Measurements from ENCODE around the gene TMEM164. TPM values are rescaled to one million over a fixed set of nuclear protein-coding genes. Genes with fewer than 3 reads are reported as not detected.

TMEM164 gene
- total RNA-seq, 1 experiment from 2014 or later: 26.2 TPM

- Mint-ChIP-seq H3K27ac (ENCODE audit: unreplicated experiment) (peak overlapping the region; percentile 39), H3K4me1 (ENCODE audit: low read depth, unreplicated experiment) (no peaks in the 10 kb centered on the region), H3K9me3 (ENCODE audit: unreplicated experiment) (no peaks in the 10 kb centered on the region), H3K36me3 (ENCODE audit: insufficient read depth, unreplicated experiment) (no peaks in the 10 kb centered on the region), H3K27me3 (ENCODE audit: insufficient read depth, unreplicated experiment) (no peaks in the 10 kb centered on the region), H3K4me3 (ENCODE audit: unreplicated experiment) (no peak overlapping the region)
- POLR2A ChIA-PET: no interaction called here
- Histone ChIP-seq H3K27me3 (replicated peaks; ENCODE audit: control insufficient read depth, insufficient read depth, low read length) (no peaks in the 10 kb centered on the region), H3K36me3 (ENCODE audit: control insufficient read depth, insufficient read depth, low read length) (no peaks in the 10 kb centered on the region), H3K4me1 (0 out of 2 replicates have a peak, but pooled peaks cover 6% of the 10 kb centered on the region), H3K9me3 (no peaks in the 10 kb centered on the region), H3K4me3 (ENCODE audit: low read depth, low read length) (no peak overlapping the region)
- CTCF ChIA-PET: no interaction called here
- TF ChIP-seq CTCF (IDR thresholded peaks at IDR 0.05; ENCODE audit: insufficient read depth in 1 of 2, low read depth in 1 of 2, low read length in 1 of 2, severe bottlenecking in 1 of 2, unreplicated experiment in 1 of 2): no peak
- BruUV-seq (replicated peaks): no TSS peak
- intact Hi-C loops (cut with micrococcal nuclease; ENCODE audit: unreplicated experiment): no loop called here
- DNase-seq: no peak
Observed at GRCh38 chrX:110116066-110116980, 113.4 kb downstream of the TMEM164 start.

- CTCF ChIA-PET: no interaction called here
- BruUV-seq (replicated peaks): no TSS peak
Observed at GRCh38 chrX:110118530-110118929, 115.6 kb downstream of the TMEM164 start.

GRCh38 chrX:110119480-110119879 lies 116.6 kb downstream of the TMEM164 start:
- ChIA-PET CTCF (no interaction called here), POLR2A (no interaction called here)
- no peak overlapping the region for H3K27ac Mint-ChIP-seq (ENCODE audit: unreplicated experiment)
- no peak for DNase-seq
- intact Hi-C loops (cut with micrococcal nuclease; ENCODE audit: unreplicated experiment): no loop called here
- Histone ChIP-seq H3K9me3 (no peaks in the 10 kb centered on the region), H3K4me1 (peaks cover 21% of the 10 kb centered on the region; the same call in 1 of the 2 replicates), H3K36me3 (ENCODE audit: control insufficient read depth, insufficient read depth, low read length) (no peaks in the 10 kb centered on the region), H3K27me3 (replicated peaks; ENCODE audit: control insufficient read depth, insufficient read depth, low read length) (no peaks in the 10 kb centered on the region), H3K4me3 (ENCODE audit: low read depth, low read length) (no peak overlapping the region)
- H3K36me3 Mint-ChIP-seq (ENCODE audit: insufficient read depth, unreplicated experiment): no peaks in the 10 kb centered on the region
- no TSS peak for BruUV-seq (replicated peaks)
- H3K4me1 Mint-ChIP-seq (ENCODE audit: low read depth, unreplicated experiment): peaks cover 14% of the 10 kb centered on the region
- H3K27me3 Mint-ChIP-seq (ENCODE audit: insufficient read depth, unreplicated experiment): no peaks in the 10 kb centered on the region
- H3K4me3 Mint-ChIP-seq (ENCODE audit: unreplicated experiment): no peak overlapping the region
- no peaks in the 10 kb centered on the region for H3K9me3 Mint-ChIP-seq (ENCODE audit: unreplicated experiment)
- TF ChIP-seq CTCF (IDR thresholded peaks at IDR 0.05; ENCODE audit: insufficient read depth in 1 of 2, low read depth in 1 of 2, low read length in 1 of 2, severe bottlenecking in 1 of 2, unreplicated experiment in 1 of 2): no peak

More at GRCh38 chrX:110118530-110118929, 115.6 kb downstream of the TMEM164 start:
- Mint-ChIP-seq H3K36me3 (ENCODE audit: insufficient read depth, unreplicated experiment) (no peaks in the 10 kb centered on the region), H3K9me3 (ENCODE audit: unreplicated experiment) (no peaks in the 10 kb centered on the region), H3K27ac (ENCODE audit: unreplicated experiment) (no peak overlapping the region), H3K4me1 (ENCODE audit: low read depth, unreplicated experiment) (peaks cover 8% of the 10 kb centered on the region), H3K4me3 (ENCODE audit: unreplicated experiment) (no peak overlapping the region), H3K27me3 (ENCODE audit: insufficient read depth, unreplicated experiment) (no peaks in the 10 kb centered on the region)
- DNase-seq: no peak
- H3K36me3 ChIP-seq (ENCODE audit: control insufficient read depth, insufficient read depth, low read length): no peaks in the 10 kb centered on the region
- intact Hi-C loops (cut with micrococcal nuclease; ENCODE audit: unreplicated experiment): no loop called here
- TF ChIP-seq CTCF (IDR thresholded peaks at IDR 0.05; ENCODE audit: insufficient read depth in 1 of 2, low read depth in 1 of 2, low read length in 1 of 2, severe bottlenecking in 1 of 2, unreplicated experiment in 1 of 2): no peak
- no peak overlapping the region for H3K4me3 ChIP-seq (ENCODE audit: low read depth, low read length)
- POLR2A ChIA-PET: no interaction called here
- H3K4me1 ChIP-seq: peaks cover 15% of the 10 kb centered on the region; the same call in 1 of the 2 replicates
- H3K27me3 ChIP-seq (replicated peaks; ENCODE audit: control insufficient read depth, insufficient read depth, low read length): no peaks in the 10 kb centered on the region
- no peaks in the 10 kb centered on the region for H3K9me3 ChIP-seq
